AG08396 (cell line): ENCODE results near the gene TANC1.

ENCODE experiments used
- DNase-seq: peaks from one replicate; pipeline ENCODE4 v3.0.0; 2012; ENCODE audit warnings: low spot score, mixed read lengths

TANC1 gene

DNA sequence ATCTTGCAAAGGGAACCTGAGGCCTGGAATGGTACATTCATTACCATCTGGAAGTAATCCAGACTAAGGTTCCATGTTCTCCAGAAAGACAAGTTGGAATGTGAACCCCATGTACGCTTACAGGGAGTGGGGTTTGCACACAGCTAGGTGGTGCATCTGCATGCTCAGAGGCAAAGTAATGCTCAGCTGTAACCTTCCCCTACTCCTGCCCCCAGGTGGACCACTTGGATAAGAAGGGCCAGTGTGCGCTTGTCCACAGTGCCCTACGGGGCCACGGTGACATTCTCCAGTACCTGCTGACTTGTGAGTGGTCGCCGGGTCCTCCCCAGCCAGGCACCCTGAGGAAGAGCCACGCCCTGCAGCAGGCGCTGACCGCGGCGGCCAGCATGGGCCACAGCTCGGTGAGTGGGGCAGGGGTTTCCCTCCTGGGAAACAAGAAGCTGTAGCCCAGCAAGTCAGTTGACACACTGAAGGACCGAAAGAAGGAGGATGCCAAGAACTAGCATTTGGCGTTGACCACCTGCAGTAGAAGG, 228.0 kb downstream of the TANC1 start:
- DNase-seq: no peak

GRCh38 chr2:159199236-159199635, 230.8 kb downstream of the TANC1 start:
- DNase-seq: no peak

- DNase-seq: no peak
Measured at GRCh38 chr2:159199761-159200465, 231.5 kb downstream of the TANC1 start.

- DNase-seq: no peak
Measured at GRCh38 chr2:159200498-159200897, 232.1 kb downstream of the TANC1 start.

- peak; percentile 37 for DNase-seq
Measured at GRCh38 chr2:159201360-159202063, 233.1 kb downstream of the TANC1 start.

DNA sequence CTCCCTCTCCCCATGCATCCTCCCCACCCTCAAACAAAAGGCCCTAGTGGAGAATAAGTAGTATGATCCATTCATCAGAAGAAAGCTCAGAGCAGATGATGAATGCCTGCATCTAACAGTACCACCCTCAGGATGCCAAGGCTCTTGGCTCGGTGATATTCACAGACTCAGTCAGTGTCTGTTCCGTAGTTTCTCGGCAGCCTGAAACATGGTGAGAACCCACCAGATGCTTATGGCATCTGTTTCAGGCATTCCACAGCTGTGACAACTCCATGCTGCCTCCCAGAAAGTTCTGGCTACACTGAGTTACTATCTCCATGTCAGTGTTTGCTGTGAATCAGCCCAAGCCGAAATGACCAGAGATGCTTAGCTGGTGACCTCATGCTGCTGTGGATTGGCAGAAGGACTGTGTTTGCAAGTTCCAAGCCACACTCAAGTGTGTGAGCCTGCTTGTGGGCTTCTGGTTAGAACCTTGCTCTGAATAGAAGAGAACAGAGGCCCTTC, 234.2 kb downstream of the TANC1 start:
- DNase-seq: peak; percentile 95

DNA sequence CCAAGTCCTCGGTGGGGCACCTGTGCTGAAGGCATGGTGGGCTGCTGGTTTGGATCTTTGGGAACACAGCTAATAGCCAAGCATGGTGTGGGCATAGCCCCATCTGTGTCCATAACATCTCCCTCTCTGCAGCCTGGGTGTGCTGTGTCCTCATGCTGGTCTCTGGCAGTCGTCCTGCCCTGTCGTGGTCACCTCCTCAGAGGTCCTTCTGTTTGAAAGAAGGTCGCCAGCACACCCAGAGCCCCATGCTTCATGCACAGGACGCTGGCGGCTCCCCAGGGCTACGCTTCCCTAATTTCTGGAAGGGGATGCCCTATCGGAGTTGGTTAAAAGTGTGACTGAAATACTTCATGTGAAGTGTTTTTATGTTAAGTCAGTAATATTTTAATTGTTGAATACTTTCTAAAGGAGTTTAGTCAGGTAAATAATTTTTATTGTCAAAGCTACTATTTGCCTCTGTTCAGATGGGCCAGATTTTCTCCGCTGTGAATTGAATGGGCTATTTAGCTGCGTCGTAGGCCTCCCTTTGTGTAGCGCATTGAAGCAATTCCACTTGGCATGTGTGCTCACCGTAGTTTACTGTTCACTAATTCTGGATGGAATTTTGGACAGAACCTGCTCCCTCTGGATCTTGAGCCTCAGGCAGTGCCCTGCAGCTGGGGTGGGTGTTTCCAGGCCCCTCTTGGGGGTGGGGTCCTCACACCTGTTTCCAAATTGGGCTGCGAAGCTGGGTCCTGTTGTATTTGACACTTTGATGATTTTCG, 236.1 kb downstream of the TANC1 start:
- DNase-seq: no peak

DNA sequence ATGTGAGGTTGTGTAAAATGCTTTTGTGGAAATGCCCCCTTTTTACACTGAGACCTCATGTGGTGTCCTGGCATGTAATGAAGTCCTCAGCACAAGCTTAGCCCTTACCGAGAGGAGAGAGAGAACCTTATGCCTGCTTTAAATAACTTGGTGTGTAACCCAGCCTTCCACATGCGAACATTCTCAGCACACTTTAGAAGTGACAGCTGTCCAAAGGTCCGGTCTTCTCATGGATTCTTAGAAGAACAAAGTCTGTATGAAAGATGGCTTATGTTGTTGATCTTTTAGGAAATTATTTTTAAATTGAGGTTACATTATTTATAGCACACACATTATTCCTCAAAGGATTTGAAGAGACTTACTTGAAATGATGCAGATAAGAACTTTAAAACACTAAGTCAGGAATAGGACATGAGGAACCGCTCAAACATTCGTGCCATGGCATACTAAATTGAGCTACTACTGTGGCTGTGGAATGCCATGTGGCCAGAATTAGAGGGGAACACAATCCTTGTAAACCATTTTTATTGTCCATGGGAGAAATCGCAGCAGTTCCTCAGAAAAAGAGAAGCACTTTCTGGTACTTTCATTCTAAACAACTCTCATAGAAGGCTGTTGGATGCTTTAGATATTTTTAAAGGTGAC, 238.4 kb downstream of the TANC1 start:
- DNase-seq: no peak

- DNase-seq: no peak
Measured at GRCh38 chr2:159208438-159208837, 240.0 kb downstream of the TANC1 start.

DNA sequence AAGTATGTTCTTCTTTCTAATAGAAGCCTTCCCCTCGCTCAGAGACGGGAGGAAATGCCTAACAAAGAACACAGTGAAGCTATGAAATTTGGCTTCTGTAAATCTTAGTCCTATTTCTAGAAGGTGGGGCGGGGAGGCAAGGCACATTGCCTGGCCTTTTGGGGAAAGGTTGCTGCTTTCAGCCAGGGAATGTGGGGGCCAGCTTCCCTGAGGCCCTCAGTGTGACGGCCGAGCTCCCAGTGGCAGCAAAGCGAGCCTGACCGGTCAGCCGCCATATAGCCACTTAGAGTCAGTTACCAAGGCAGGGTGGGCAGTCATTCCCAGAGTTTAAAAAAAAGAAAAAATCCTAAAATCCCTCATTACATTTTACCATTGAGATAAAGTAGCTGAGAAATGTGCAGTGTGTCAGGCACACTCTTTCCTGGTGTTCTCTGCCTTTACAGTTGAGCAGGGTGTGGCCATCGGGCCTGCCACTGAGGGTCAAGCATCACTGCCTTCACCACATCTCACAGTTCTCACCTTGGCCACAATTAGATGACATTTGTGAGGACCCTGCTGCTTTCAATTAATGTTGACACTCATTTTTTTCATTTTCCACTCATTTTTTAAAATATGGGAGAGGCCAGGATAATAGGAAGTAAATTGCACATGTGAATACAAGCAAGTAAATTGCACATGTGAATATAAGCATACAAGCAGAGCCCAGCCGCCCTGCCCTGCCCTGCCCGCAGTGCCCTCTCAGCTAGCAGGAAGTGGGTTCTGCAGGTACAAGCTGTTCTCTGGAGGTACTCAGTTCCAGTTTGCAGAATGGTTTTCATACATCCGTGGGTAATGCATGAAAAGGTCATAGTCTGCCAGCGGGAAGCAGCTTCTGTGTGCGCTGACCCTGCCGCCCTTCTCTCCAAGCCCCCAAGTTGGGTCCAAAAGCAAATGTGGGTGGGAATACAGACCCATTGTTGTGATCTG, 241.2 kb downstream of the TANC1 start:
- no peak for DNase-seq

- DNase-seq: no peak
Measured at GRCh38 chr2:159211447-159212396, 243.3 kb downstream of the TANC1 start.

GRCh38 chr2:159213296-159213695, 244.9 kb downstream of the TANC1 start:
- DNase-seq: no peak

- no peak for DNase-seq
Measured at GRCh38 chr2:159214325-159214865, 246.0 kb downstream of the TANC1 start.

DNA sequence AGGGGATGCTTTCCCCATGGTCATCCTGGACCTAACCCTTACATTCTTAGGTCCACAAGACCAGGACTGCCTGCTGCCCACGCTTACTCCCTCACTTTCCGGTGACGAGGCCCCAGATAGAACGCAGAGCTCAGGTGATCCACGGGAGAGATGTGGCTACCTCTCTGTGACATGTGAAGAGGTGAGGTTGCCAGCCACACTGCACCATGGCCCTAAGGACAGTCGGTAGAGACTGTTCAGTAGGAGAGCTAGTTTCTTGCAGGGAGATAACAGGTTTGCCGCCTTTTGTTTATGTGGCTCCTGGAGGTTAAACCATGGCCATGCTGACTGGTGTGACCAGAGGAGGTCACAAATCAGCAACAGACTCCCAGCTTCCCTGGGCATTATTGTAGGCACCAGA, 246.7 kb downstream of the TANC1 start:
- DNase-seq: no peak

DNA sequence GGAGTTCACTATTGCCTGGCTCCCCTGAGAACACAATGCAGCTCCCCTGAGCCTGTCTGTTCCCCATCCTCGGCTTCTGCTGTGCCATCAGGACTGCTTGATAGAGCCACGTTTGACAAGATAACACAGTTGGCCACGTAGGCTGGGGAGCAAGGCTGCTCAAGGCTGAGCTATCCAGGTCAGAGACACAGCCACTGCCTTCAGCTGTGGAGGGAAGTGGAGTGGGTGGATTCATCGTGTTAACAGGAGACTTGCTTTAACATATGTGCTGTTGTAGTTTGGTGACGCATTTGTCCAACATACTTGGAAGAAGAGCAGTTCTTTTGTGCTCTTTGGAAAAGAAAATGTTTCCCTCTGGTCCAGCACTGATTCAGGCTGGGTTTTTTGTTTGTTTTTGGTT, 249.2 kb downstream of the TANC1 start:
- DNase-seq: no peak

DNA sequence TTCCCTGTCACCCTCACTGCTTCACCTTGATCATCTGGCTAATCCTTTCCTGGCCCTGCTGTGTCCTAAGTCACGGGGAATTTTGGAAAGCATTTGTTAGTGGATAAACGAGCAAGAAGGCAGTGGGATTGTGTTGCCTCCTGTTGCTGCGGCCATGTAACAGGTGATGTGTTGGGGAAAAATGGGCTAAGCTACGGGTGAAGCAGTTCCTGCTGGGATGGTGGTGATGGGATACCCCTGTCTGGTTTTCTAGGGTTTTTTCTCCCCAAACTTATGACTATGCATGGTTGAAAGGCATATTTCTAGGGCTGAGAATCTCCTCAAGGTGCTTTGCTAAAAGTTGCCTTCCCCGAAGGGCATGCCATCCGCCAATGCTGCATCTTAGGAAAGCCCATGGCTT, 249.9 kb downstream of the TANC1 start:
- no peak for DNase-seq

- no peak for DNase-seq
Measured at GRCh38 chr2:159219394-159219998, 251.1 kb downstream of the TANC1 start.

DNA sequence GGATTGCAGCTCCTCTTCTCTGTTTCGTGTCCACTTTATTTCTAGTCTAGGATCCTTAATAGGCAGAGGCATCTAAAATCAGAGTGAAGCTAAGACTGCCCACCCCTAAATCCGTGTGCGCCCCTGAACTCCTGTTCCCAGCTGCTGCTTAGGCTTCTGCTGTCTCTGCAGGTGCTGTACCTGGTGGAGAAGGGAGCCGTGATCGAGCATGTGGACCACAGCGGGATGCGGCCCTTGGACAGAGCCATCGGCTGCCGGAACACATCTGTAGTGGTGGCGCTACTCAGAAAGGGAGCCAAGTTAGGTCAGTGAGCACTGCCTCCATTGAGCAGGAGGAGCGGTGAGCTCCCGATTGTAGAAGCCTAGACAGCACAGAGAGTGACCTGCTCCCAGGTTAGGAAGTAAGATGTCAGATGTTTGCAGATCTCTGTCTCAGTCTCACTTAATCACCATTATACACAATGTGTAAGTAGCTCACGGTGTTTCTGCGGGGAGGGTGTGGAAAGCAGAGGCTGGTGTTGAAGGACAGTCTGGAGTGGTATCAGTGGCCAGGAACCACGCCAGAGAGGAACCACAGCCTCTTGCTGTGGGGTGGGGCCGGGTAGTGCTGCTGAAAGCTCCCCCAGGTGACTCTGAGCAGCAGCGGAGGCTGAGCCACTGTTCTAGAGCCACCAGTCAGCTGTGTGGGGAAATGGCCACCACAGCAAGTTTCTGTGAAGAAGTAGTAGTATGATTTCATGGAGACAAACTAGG, 255.8 kb downstream of the TANC1 start:
- no peak for DNase-seq
